Muscle layer of colon (tissue), 2 donors: Measurements from ENCODE around the gene POSTN.
"Not testable (repeated sequence)": the region's sequence is repeated elsewhere in the genome, so short reads cannot be mapped to it uniquely, and the experiment has no call there.

Source experiments
- H3K27ac ChIP-seq: one replicate; pipeline ENCODE4 v1.7.0; 2013; ENCODE audit warnings: low read depth, mild to moderate bottlenecking, low read length, moderate library complexity
- H3K27me3 ChIP-seq, 2 donors: one replicate each; pipeline ENCODE4 v1.7.0; 2013; ENCODE audit warnings: low read length in 2 of 2, mild to moderate bottlenecking in 2 of 2; ENCODE audit not compliant: insufficient read depth in 2 of 2, control insufficient read depth in 1 of 2
- H3K36me3 ChIP-seq: one replicate; pipeline ENCODE4 v1.7.0; 2013; ENCODE audit warnings: mild to moderate bottlenecking, low read length; ENCODE audit not compliant: insufficient read depth
- H3K4me1 ChIP-seq: one replicate; pipeline ENCODE4 v1.7.0; 2013; ENCODE audit warnings: mild to moderate bottlenecking, low read length; ENCODE audit not compliant: insufficient read depth
- H3K4me3 ChIP-seq, 2 donors: one replicate each; pipeline ENCODE4 v1.7.0; 2013; ENCODE audit warnings: low read length in 2 of 2, low read depth in 1 of 2, mild to moderate bottlenecking in 1 of 2, moderate library complexity in 1 of 2
- H3K9ac ChIP-seq: one replicate; pipeline ENCODE4 v1.7.0; 2013; ENCODE audit warnings: low read length
- H3K9me3 ChIP-seq: one replicate; pipeline ENCODE4 v1.7.0; 2013; ENCODE audit warnings: mild to moderate bottlenecking, low read length
- donor health status: abdominal sarcoma.
- donor health status: Adenocarcinoma of cecum.

POSTN gene

DNA sequence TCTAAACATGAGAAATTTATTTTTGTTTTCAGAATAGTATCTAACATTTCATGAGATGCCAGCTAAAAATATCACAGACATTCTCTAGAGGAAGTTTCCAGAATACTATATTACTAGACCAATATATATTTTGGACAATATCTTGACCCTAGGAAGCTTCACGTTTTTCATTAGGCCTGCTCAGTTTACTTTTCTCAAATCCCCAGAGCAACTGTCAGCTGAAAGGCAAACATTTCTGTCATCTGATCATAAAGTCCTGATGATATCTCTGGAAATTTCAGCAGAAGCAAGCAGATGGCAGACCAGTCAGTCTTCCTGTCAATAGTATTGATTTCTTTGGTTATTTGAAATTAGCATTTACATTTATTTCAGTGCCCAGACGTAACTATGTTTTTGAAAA, 4.0 kb downstream of the POSTN start:
- H3K9ac ChIP-seq, result no peak overlapping the region
- no peaks in the 10 kb centered on the region for H3K27me3 ChIP-seq
- peaks cover 9% of the 10 kb centered on the region for H3K4me1 ChIP-seq
- no peak overlapping the region for H3K4me3 ChIP-seq
- H3K9me3 ChIP-seq, result no peaks in the 10 kb centered on the region
- no peak overlapping the region for H3K27ac ChIP-seq
- peaks cover 3% of the 10 kb centered on the region for H3K36me3 ChIP-seq

DNA sequence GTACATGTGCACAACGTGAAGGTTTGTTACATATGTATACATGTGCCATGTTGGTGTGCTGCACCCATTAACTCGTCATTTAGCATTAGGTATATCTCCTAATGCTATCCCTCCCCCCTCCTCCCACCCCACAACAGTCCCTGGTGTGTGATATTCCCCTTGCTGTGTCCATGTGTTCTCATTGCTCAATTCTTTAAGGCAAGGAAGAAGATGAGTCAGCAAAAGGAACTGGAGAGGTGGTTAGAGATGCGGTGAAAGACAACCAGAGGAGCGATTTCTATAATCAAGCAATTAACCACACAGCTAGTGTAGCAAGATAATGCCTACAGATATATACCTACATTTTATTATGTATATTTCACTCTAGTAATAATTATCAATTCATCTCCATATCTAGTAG, 9.2 kb downstream of the POSTN start:
- not testable (repeated sequence) for H3K4me3 ChIP-seq, H3K27me3 ChIP-seq, H3K27ac ChIP-seq, H3K4me1 ChIP-seq, H3K9ac ChIP-seq, H3K9me3 ChIP-seq, H3K36me3 ChIP-seq

- Histone ChIP-seq H3K9me3 (no peaks in the 10 kb centered on the region), H3K27ac (no peak overlapping the region)
Observed at GRCh38 chr13:37587236-37587635, 11.3 kb downstream of the POSTN start.

GRCh38 chr13:37586164-37586563, 12.4 kb downstream of the POSTN start:
- no peaks in the 10 kb centered on the region for H3K9me3 ChIP-seq
- H3K4me1 ChIP-seq, result no peaks in the 10 kb centered on the region
- no peak overlapping the region for H3K4me3 ChIP-seq
- no peak overlapping the region for H3K27ac ChIP-seq
- H3K36me3 ChIP-seq, result peaks cover 5% of the 10 kb centered on the region
- no peak overlapping the region for H3K9ac ChIP-seq
- no peaks in the 10 kb centered on the region for H3K27me3 ChIP-seq

More at GRCh38 chr13:37587236-37587635, 11.3 kb downstream of the POSTN start:
- H3K27me3 ChIP-seq, result no peaks in the 10 kb centered on the region
- no peak overlapping the region for H3K4me3 ChIP-seq
- peaks cover 8% of the 10 kb centered on the region for H3K36me3 ChIP-seq
- no peaks in the 10 kb centered on the region for H3K4me1 ChIP-seq
- H3K9ac ChIP-seq, result no peak overlapping the region

DNA sequence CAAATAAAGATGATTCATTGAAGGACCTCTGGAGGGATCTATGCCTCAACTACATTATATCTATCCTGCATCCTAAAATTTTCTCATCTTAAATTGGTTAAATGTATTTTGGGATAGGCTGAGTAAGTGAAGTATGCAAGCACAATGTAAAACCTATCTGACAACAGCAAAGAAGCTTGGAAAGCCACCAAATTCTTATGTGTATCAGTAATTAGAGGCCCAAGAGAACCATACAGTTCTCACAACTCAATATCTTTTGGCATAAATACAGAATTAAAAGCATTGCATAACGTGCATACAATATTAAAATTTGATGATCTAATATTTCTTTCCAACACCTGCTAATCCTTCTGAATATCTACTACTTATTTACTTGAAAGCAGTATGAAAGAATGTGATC, 13.0 kb downstream of the POSTN start:
- Histone ChIP-seq H3K9ac (no peak overlapping the region), H3K36me3 (peaks cover 5% of the 10 kb centered on the region), H3K4me1 (no peaks in the 10 kb centered on the region), H3K27ac (no peak overlapping the region), H3K27me3 (no peaks in the 10 kb centered on the region), H3K4me3 (no peak overlapping the region), H3K9me3 (no peaks in the 10 kb centered on the region)

- Histone ChIP-seq H3K27me3 (no peaks in the 10 kb centered on the region), H3K4me1 (no peaks in the 10 kb centered on the region), H3K36me3 (peaks cover 4% of the 10 kb centered on the region), H3K9me3 (no peaks in the 10 kb centered on the region), H3K4me3 (no peak overlapping the region), H3K9ac (no peak overlapping the region), H3K27ac (no peak overlapping the region)
Observed at GRCh38 chr13:37576601-37577000, 22.0 kb downstream of the POSTN start.

GRCh38 chr13:37565425-37565824, 33.1 kb downstream of the POSTN start:
- H3K27ac ChIP-seq, result no peak overlapping the region
- H3K36me3 ChIP-seq, result no peaks in the 10 kb centered on the region
- H3K4me3 ChIP-seq, result no peak overlapping the region
- no peaks in the 10 kb centered on the region for H3K4me1 ChIP-seq
- no peak overlapping the region for H3K9ac ChIP-seq
- H3K27me3 ChIP-seq, result no peaks in the 10 kb centered on the region
- no peaks in the 10 kb centered on the region for H3K9me3 ChIP-seq

GRCh38 chr13:37561031-37561430, 37.5 kb downstream of the POSTN start:
- H3K4me3 ChIP-seq, result no peak overlapping the region

DNA sequence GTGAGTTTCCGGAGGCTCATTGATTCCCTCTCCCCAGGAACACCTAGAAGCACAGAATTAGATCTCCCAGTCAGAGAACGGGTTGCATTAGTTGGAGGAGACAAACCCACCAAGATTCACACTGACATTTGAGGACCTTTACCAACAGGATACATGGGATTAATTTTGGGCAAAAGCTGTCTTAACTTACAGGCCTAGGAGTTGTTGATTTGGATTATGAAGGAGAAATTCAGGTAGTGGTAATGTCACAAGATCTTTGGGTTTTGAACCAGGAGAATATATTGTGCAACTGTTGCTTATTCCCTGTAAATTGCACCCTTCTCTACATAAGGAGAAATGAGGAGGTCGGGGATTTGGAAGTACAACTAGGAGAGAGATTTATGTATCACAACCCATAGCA, 38.0 kb downstream of the POSTN start:
- H3K4me3 ChIP-seq, result no peak overlapping the region
- H3K9me3 ChIP-seq, result peaks cover 4% of the 10 kb centered on the region
- H3K36me3 ChIP-seq, result no peaks in the 10 kb centered on the region
- no peak overlapping the region for H3K9ac ChIP-seq
- H3K27ac ChIP-seq, result no peak overlapping the region
- H3K27me3 ChIP-seq, result no peaks in the 10 kb centered on the region
- no peaks in the 10 kb centered on the region for H3K4me1 ChIP-seq

More at GRCh38 chr13:37561031-37561430, 37.5 kb downstream of the POSTN start:
- H3K27ac ChIP-seq, result no peak overlapping the region
- H3K27me3 ChIP-seq, result no peaks in the 10 kb centered on the region
- H3K4me1 ChIP-seq, result no peaks in the 10 kb centered on the region
- peaks cover 4% of the 10 kb centered on the region for H3K9me3 ChIP-seq
- H3K9ac ChIP-seq, result no peak overlapping the region
- no peaks in the 10 kb centered on the region for H3K36me3 ChIP-seq

DNA sequence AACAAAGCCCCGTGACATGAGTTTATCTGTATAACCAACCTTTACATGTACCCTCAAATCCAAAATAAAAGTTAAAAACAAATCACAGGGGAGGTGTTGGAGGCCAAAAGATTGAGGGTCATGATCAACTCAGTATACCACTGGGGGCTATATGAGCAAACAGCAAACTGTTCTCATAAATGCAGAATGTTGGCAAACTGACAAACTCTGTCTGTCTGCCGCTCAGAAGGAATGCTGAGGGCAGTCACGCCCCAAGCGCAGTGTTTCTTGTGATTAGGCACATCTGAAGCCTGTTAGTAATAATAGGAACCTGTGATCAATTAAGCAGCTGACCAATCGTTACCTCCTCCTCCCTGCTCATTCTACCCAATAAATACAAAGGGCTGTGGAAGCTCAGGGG, 39.8 kb downstream of the POSTN start:
- not testable (repeated sequence) for H3K4me3 ChIP-seq, H3K36me3 ChIP-seq, H3K4me1 ChIP-seq, H3K9ac ChIP-seq, H3K27ac ChIP-seq, H3K27me3 ChIP-seq, H3K9me3 ChIP-seq

- Histone ChIP-seq H3K4me3 (no peak overlapping the region), H3K4me1 (no peaks in the 10 kb centered on the region), H3K9ac (no peak overlapping the region), H3K9me3 (no peaks in the 10 kb centered on the region), H3K36me3 (no peaks in the 10 kb centered on the region), H3K27ac (no peak overlapping the region), H3K27me3 (no peaks in the 10 kb centered on the region)
Observed at GRCh38 chr13:37546087-37546486, 52.5 kb downstream of the POSTN start.

DNA sequence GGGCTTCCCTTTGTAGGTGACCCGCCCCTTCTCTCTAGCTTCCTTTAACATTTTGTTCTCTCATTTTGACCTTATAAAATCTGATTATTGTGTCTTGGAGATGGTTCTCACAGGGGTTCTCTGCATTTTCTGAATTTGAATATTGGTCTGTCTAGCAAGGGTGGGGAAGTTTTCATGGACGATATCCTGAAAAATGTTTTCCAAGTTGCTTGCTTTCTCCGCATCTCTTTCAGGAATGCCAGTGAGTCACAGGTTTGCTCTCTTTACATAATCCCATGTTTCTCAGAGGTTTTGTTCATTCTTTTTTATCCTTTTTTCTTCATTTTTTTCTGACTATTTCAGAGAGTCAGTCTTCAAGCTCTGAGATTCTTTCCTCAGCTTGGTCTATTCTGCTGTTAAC, 53.6 kb downstream of the POSTN start:
- Histone ChIP-seq H3K27ac (no peak overlapping the region), H3K9me3 (no peaks in the 10 kb centered on the region), H3K36me3 (no peaks in the 10 kb centered on the region), H3K4me3 (no peak overlapping the region), H3K4me1 (no peaks in the 10 kb centered on the region), H3K27me3 (no peaks in the 10 kb centered on the region), H3K9ac (no peak overlapping the region)
